ENCODE measurements around the gene WNK4. TPM values are rescaled to one million over a fixed set of nuclear protein-coding genes. Genes with fewer than 3 reads are reported as not detected.

Gene WNK4
- total RNA-seq, 1 donor from 2014 or later: 8.9 TPM

DNA sequence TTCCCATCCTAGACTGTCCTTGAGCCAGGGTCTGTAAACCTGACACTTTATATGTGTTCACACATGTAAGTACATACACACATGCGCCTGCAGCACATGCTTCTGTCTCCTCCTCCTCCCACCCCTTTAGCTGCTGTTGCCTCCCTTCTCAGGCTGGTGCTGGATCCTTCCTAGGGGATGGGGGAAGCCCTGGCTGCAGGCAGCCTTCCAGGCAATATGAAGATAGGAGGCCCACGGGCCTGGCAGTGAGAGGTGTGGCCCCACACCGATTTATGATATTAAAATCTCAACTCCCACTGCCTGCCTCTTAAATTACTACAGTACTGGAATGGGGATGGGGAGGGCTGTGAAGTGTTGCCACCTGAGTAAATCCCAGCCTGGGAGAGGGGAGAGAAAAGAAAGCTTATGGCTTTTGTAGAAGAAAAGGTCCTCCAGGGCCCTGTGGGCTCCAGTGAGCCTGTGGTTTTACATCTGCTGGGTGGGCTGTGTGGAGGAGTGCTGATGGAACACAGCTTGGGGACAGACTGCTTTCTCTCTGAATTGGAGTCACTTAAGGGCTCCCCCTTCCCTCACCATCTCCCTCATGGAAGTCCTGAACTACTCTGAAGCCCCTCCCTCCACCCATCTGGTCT lies 990 bp upstream of the WNK4 start:
- no peaks in the 10 kb centered on the region for H3K9me3 Mint-ChIP-seq (ENCODE audit: unreplicated experiment)
- no peak overlapping the region for H3K27ac Mint-ChIP-seq (ENCODE audit: unreplicated experiment)
- DNase-seq (ENCODE audit: low spot score): no peak

GRCh38 chr17:42780851-42781638 lies 635 bp downstream of the WNK4 start:
- Mint-ChIP-seq H3K27ac (ENCODE audit: unreplicated experiment) (peak overlapping the region; percentile 30), H3K4me1 (ENCODE audit: unreplicated experiment) (peaks cover 30% of the 10 kb centered on the region), H3K4me3 (ENCODE audit: unreplicated experiment) (peak overlapping the region; percentile 83), H3K36me3 (ENCODE audit: low read depth, unreplicated experiment) (peaks cover 8% of the 10 kb centered on the region), H3K27me3 (ENCODE audit: unreplicated experiment) (peaks cover 13% of the 10 kb centered on the region), H3K9me3 (ENCODE audit: unreplicated experiment) (no peaks in the 10 kb centered on the region)
- TF ChIP-seq, protein P1, sequence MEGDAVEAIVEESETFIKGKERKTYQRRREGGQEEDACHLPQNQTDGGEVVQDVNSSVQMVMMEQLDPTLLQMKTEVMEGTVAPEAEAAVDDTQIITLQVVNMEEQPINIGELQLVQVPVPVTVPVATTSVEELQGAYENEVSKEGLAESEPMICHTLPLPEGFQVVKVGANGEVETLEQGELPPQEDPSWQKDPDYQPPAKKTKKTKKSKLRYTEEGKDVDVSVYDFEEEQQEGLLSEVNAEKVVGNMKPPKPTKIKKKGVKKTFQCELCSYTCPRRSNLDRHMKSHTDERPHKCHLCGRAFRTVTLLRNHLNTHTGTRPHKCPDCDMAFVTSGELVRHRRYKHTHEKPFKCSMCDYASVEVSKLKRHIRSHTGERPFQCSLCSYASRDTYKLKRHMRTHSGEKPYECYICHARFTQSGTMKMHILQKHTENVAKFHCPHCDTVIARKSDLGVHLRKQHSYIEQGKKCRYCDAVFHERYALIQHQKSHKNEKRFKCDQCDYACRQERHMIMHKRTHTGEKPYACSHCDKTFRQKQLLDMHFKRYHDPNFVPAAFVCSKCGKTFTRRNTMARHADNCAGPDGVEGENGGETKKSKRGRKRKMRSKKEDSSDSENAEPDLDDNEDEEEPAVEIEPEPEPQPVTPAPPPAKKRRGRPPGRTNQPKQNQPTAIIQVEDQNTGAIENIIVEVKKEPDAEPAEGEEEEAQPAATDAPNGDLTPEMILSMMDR (IDR thresholded peaks at IDR 0.05; ENCODE audit: unreplicated experiment): no peak
- DNase-seq (ENCODE audit: low spot score): no peak

More for the DNA sequence above, 990 bp upstream of the WNK4 start:
- peaks cover 10% of the 10 kb centered on the region for H3K27me3 Mint-ChIP-seq (ENCODE audit: unreplicated experiment)
- H3K36me3 Mint-ChIP-seq (ENCODE audit: low read depth, unreplicated experiment): peaks cover 8% of the 10 kb centered on the region
- TF ChIP-seq, protein P1 (IDR thresholded peaks at IDR 0.05; ENCODE audit: unreplicated experiment): no peak
- H3K4me3 Mint-ChIP-seq (ENCODE audit: unreplicated experiment): peak overlapping the region; percentile 57
- peaks cover 43% of the 10 kb centered on the region for H3K4me1 Mint-ChIP-seq (ENCODE audit: unreplicated experiment)

DNA sequence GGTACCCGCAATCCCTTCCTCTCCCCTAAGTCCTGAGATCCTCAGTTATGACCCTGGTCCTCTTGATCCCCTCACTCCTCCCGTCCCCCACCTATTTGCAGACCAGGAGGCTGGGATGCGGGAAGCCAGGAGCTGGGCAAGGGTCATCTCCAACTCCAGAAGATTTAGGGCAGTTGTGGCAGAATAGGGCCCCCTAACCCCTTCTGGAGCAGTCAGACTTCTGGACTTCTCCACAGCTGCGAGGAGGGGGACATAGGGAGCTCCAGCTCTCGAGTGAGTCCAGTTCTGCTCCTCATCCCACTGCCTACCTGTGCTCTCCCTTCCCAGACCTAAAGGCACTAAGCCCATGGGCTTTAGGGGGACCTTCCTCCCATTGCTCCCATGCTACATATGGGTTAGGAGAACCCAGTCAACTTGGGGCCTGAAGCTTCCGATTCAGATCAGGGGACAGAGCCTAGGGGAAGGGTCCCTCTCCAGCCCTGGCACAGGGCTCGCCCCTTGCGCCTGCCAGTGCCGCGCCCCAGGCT lies 1.3 kb downstream of the WNK4 start:
- peak overlapping the region; percentile 30 for H3K27ac Mint-ChIP-seq (ENCODE audit: unreplicated experiment)
- H3K27me3 Mint-ChIP-seq (ENCODE audit: unreplicated experiment): peaks cover 13% of the 10 kb centered on the region
- H3K9me3 Mint-ChIP-seq (ENCODE audit: unreplicated experiment): no peaks in the 10 kb centered on the region
- DNase-seq (ENCODE audit: low spot score): no peak
- H3K4me1 Mint-ChIP-seq (ENCODE audit: unreplicated experiment): peaks cover 28% of the 10 kb centered on the region
- H3K4me3 Mint-ChIP-seq (ENCODE audit: unreplicated experiment): peak overlapping the region; percentile 83
- peaks cover 8% of the 10 kb centered on the region for H3K36me3 Mint-ChIP-seq (ENCODE audit: low read depth, unreplicated experiment)
- TF ChIP-seq, protein P1 (IDR thresholded peaks at IDR 0.05; ENCODE audit: unreplicated experiment): no peak

DNA sequence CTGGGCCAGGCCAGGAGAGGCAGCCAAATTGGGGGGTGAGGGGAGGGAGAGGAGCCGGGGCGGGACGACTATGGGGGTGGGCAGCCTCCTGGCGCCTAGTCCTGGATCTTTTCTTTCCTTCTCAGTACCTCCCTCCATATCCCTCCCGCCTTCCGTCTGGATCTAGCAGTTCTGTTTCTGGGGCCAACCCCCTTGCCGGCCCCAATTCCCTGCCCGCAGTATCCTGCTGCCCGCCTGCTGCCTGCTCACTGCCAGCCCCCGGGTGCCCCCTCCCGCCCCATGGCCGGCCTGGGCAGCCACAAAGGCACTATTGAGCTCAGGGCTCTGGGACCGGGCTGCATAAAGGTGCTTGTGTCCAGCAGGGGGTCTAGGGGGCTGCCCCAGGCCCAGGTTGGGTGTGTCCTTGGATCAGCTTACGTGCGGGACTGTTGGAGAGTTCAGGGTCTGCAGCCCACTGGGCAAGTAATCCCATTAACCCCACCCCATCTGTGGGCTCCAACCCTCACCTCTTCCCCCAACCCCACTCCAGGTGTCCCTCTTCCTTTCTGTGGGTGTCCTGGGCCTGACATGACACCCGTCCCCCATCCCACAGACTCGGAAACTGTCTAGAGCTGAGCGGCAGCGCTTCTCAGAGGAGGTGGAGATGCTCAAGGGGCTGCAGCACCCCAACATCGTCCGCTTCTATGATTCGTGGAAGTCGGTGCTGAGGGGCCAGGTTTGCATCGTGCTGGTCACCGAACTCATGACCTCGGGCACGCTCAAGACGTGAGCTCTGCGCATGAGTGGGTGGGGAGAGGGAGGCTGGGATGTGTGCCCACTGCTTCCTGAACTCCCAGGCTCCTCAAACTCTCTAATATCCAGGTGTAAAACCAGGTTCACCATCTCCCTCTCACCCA lies 2.0 kb downstream of the WNK4 start:
- Mint-ChIP-seq H3K4me1 (ENCODE audit: unreplicated experiment) (peaks cover 27% of the 10 kb centered on the region), H3K9me3 (ENCODE audit: unreplicated experiment) (no peaks in the 10 kb centered on the region), H3K27me3 (ENCODE audit: unreplicated experiment) (peaks cover 13% of the 10 kb centered on the region), H3K27ac (ENCODE audit: unreplicated experiment) (peak overlapping the region; percentile 81), H3K36me3 (ENCODE audit: low read depth, unreplicated experiment) (peaks cover 10% of the 10 kb centered on the region), H3K4me3 (ENCODE audit: unreplicated experiment) (peak overlapping the region; percentile 6)
- no peak for DNase-seq (ENCODE audit: low spot score)
- TF ChIP-seq, protein P1 (IDR thresholded peaks at IDR 0.05; ENCODE audit: unreplicated experiment): no peak
